A673 (cell line): ENCODE results near the gene TPD52L2. TPM values are rescaled to one million over a fixed set of nuclear protein-coding genes. Genes with fewer than 3 reads are reported as not detected.

Experiments used
- BruUV-seq: library from RNA; stranded (reverse); fragments of 400-500 nt; replicated peaks from 2 replicates; lab custom pipeline; 2021; lab: Mats Ljungman, UMichigan
- CTCF ChIA-PET: fragments of 300-600 bp; sonication (Branson Sonifier 250); formaldehyde crosslinking; loops from one replicate; lab custom pipeline; 2022; ENCODE audit warnings: antibody characterized with exemption; lab: Charles Lee
- POLR2A ChIA-PET: fragments of 300-600 bp; sonication (Branson Sonifier 250); formaldehyde crosslinking; loops from one replicate; lab custom pipeline; 2022; ENCODE audit warnings: antibody characterized with exemption; ENCODE audit not compliant: low non-redundant PET; lab: Charles Lee
- DNase-seq: peaks from one replicate; pipeline ENCODE4 v3.0.0-alpha.2; 2015; ENCODE audit warnings: low spot score
- H3K27ac ChIP-seq: fragments of 200-600 bp; sonication (generic); 2 replicates; pipeline ENCODE4 v1.5.1; 2016; ENCODE audit warnings: mixed run types, low read depth, mild to moderate bottlenecking, mixed read lengths, antibody characterized with exemption, low read length; ENCODE audit not compliant: poor library complexity, severe bottlenecking
- H3K27me3 ChIP-seq: fragments of 200-600 bp; sonication (generic); replicated peaks from 2 replicates; pipeline ENCODE4 v1.6.1; 2017; ENCODE audit warnings: mixed run types, low read depth, mild to moderate bottlenecking, mixed read lengths, antibody characterized with exemption, low read length; ENCODE audit not compliant: insufficient read depth, poor library complexity
- H3K36me3 ChIP-seq: fragments of 200-600 bp; sonication (generic); 2 replicates; pipeline ENCODE4 v1.6.1; 2016; ENCODE audit warnings: mixed run types, mild to moderate bottlenecking, mixed read lengths, antibody characterized with exemption, low read length; ENCODE audit not compliant: insufficient read depth, poor library complexity, severe bottlenecking
- H3K4me1 ChIP-seq: fragments of 200-600 bp; sonication (generic); 2 replicates; pipeline ENCODE4 v1.6.1; 2017; ENCODE audit warnings: mixed run types, mild to moderate bottlenecking, mixed read lengths, antibody characterized with exemption, low read length; ENCODE audit not compliant: insufficient read depth, poor library complexity, severe bottlenecking
- H3K4me3 ChIP-seq: fragments of 200-600 bp; sonication (generic); 2 replicates; pipeline ENCODE4 v1.5.1; 2016; ENCODE audit warnings: low read depth, mixed run types, mild to moderate bottlenecking, mixed read lengths, low read length; ENCODE audit not compliant: poor library complexity, severe bottlenecking
- H3K9me3 ChIP-seq: fragments of 200-600 bp; sonication (generic); 2 replicates; pipeline ENCODE4 v1.6.1; 2016; ENCODE audit warnings: mixed run types, low read depth, mild to moderate bottlenecking, mixed read lengths, antibody characterized with exemption, low read length; ENCODE audit not compliant: poor library complexity, severe bottlenecking
- EZH2 ChIP-seq: fragments of 200-600 bp; sonication (generic); IDR thresholded peaks from 2 replicates; pipeline ENCODE4 v1.6.1; 2017; ENCODE audit warnings: borderline replicate concordance, low read depth, mild to moderate bottlenecking, mixed read lengths, antibody characterized with exemption, low read length; ENCODE audit not compliant: poor library complexity, severe bottlenecking
- intact Hi-C: fragments of 100-400 bp; cut with micrococcal nuclease; formaldehyde crosslinking; loops from one replicate; pipeline ENCODE4 v1.10.0; 2022; ENCODE audit not compliant: unreplicated experiment
- microRNA-seq: library from miRNA; unstranded; fragments of <30 nt; microRNA quantifications from one replicate; pipeline ENCODE4 v1.2.0, GENCODE V29; 2021
- total RNA-seq: library from RNA; stranded (reverse); gene quantifications from 2 replicates; pipeline ENCODE4 v1.2.3, GENCODE V29; 2021
- TF ChIP-seq, protein P1 (sequence below): fragments of 300-800, 200-600 bp; sonication (generic); conservative IDR thresholded peaks from 2 replicates; pipeline ENCODE4 v1.5.1; 2017; ENCODE audit warnings: low read depth, mild to moderate bottlenecking, antibody characterized with exemption, low read length, moderate library complexity, mixed read lengths

TPD52L2 gene
- total RNA-seq, 1 experiment from 2014 or later: 89.9 TPM

DNA sequence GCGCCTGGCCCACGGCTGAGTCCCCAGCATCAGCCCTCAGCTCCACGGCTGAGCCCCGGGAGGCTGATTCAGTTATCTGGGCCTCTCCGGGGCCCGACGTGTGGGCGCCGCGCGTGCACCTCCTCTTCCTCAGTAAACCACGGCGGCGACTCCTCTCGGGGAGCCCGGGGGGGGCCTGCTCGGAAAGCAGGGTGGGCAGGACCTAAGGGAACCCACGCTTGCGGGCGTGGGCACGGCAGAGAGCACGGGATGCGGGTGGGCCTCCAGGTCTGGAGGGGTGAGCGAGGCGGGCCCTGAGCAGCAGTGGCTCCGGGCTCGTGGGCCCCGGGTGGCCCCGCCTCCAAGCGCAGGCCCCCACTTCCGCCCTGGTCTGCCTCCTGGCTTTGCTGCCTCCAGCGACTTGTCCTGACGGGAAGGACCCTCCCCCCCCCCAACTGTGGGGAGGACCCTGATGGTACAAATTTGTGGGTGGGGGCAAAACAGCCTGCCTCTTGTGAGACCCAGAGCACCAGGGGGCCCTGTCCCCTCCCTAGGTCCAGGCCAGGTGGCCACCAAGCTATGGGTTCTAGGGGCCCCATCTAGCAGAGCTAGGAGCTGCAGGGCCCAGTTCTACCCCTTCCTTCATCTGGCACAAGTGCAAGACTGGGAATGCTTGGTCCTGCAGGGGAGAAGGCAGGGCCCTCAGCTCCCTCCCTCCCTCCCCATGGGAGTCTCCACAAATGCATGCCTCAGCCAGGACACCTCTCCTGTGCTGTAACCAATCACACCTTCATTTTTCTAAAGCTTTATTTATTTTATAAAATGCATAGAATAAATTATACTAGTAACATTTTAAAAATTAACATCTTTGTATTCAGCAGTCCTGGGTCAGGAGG lies 74.2 kb downstream of the TPD52L2 start:
- TF ChIP-seq EZH2: no peak
- TF ChIP-seq, protein P1, sequence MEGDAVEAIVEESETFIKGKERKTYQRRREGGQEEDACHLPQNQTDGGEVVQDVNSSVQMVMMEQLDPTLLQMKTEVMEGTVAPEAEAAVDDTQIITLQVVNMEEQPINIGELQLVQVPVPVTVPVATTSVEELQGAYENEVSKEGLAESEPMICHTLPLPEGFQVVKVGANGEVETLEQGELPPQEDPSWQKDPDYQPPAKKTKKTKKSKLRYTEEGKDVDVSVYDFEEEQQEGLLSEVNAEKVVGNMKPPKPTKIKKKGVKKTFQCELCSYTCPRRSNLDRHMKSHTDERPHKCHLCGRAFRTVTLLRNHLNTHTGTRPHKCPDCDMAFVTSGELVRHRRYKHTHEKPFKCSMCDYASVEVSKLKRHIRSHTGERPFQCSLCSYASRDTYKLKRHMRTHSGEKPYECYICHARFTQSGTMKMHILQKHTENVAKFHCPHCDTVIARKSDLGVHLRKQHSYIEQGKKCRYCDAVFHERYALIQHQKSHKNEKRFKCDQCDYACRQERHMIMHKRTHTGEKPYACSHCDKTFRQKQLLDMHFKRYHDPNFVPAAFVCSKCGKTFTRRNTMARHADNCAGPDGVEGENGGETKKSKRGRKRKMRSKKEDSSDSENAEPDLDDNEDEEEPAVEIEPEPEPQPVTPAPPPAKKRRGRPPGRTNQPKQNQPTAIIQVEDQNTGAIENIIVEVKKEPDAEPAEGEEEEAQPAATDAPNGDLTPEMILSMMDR: no peak
- DNase-seq: no peak
- POLR2A ChIA-PET: no interaction called here
- BruUV-seq: no TSS peak
- no peak overlapping the region for H3K4me3 ChIP-seq
- H3K4me1 ChIP-seq: no peaks in the 10 kb centered on the region
- H3K9me3 ChIP-seq: no peaks in the 10 kb centered on the region
- intact Hi-C loops: no loop called here
- no peaks in the 10 kb centered on the region for H3K27me3 ChIP-seq
- H3K36me3 ChIP-seq: peaks cover 28% of the 10 kb centered on the region
- H3K27ac ChIP-seq: no peak overlapping the region
- CTCF ChIA-PET: no interaction called here

DNA sequence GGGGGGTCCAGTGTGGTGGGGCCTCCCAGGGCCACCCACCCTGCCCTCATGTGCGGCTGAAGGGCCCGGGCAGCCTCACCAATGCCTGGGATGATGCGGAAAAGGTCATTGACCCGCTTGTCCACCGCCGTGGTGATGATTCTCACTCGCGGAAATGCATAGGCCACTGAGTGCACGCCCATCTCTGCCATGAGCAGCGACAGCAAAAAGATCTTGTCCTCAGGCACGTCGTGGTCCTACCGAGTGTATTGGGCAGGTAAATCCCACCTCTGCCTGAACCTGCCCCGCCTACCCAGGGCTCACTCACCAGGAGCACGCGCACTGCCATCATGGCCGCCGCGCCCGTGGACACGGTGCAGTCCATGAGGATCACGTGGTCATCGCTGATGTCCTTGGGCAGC lies 75.0 kb downstream of the TPD52L2 start:
- no peak for TF ChIP-seq EZH2
- TF ChIP-seq, protein P1: no peak
- intact Hi-C loops: no loop called here
- Histone ChIP-seq H3K27me3 (no peaks in the 10 kb centered on the region), H3K9me3 (no peaks in the 10 kb centered on the region), H3K4me1 (no peaks in the 10 kb centered on the region), H3K27ac (no peak overlapping the region), H3K36me3 (peaks cover 35% of the 10 kb centered on the region), H3K4me3 (no peak overlapping the region)
- no peak for DNase-seq
- TSS peak; percentile 39 for BruUV-seq
- ChIA-PET POLR2A (no interaction called here), CTCF (no interaction called here)

DNA sequence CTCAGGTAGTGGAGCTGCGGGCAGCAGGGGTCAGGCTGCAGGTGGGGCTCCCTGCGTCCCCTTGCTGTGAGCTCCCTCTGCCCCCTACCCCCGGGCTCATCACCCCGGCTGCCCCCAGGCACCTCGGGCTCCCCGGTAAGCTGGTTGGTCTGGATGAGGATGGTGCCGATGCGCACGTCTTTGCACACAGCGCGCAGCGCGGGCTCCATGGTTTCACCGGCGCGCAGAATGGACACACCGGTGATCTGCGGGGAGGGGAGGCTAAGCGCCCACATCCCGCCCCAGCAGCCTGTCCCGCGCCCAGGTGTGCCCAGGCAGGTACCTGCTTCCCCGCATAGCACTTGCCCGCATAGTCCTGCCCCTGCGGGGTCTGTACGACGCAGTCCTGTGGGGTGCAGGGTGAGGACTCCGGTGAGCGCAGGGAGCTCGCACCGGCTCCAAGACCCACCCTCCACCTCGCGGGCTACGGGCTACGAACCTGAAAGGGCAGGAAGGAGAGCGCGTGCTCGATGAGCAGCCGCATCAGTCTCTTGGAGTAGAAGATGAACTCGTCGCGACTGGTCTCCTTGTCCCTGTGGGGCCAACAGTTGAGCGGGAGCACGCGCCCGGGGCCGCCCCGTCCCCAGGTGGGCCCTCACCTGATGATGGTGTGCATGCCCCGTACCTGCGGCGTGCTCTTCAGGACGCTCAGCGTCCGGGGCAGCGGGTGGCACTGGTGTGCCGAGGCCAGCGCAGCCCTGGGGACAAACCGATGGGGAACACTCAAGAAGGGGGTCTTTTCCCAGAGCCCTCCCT lies 75.6 kb downstream of the TPD52L2 start:
- POLR2A ChIA-PET: no interaction called here

More for the DNA sequence above, 75.6 kb downstream of the TPD52L2 start:
- no peaks in the 10 kb centered on the region for H3K4me1 ChIP-seq
- intact Hi-C loops: no loop called here
- no TSS peak for BruUV-seq
- H3K27ac ChIP-seq: no peak overlapping the region
- no peak for DNase-seq
- no peak overlapping the region for H3K4me3 ChIP-seq
- H3K36me3 ChIP-seq: peaks cover 41% of the 10 kb centered on the region
- no peaks in the 10 kb centered on the region for H3K27me3 ChIP-seq
- CTCF ChIA-PET: no interaction called here
- H3K9me3 ChIP-seq: no peaks in the 10 kb centered on the region
- TF ChIP-seq, protein P1: no peak
- TF ChIP-seq EZH2: no peak

Small RNA genes within 50 kb of the gene (microRNA-seq; reads per million reads assigned to microRNA genes)
- gene MIR1914: 26.7 reads per million, percentile 47 among the genes with 10 or more reads in this experiment
- not detected for gene MIR941-1
- gene MIR941-2: not detected
- gene MIR941-3: not detected
- not detected for gene MIR941-4
- gene MIR941-5: not detected

Other genes starting within 250 kb of the TPD52L2 start
- 12.8 and 14.2 TPM in 2 replicates for gene GMEB2, start 238.2 kb upstream of the TPD52L2 start, total RNA-seq
- gene STMN3, start 211.8 kb upstream of the TPD52L2 start, total RNA-seq: 115 and 128 TPM in 2 replicates
- gene RTEL1, start 207.0 kb upstream of the TPD52L2 start, total RNA-seq: 45.6 and 47.8 TPM in 2 replicates
- gene TNFRSF6B, start 168.6 kb upstream of the TPD52L2 start, total RNA-seq: not detected in 2 replicates
- 38.9 and 41.1 TPM in 2 replicates for gene ARFRP1, start 157.3 kb upstream of the TPD52L2 start, total RNA-seq
- 28.2 and 28.3 TPM in 2 replicates for gene ZGPAT, start 157.2 kb upstream of the TPD52L2 start, total RNA-seq
- gene LIME1, start 128.6 kb upstream of the TPD52L2 start, total RNA-seq: 15.1 and 16.3 TPM in 2 replicates
- 45.8 and 71.0 TPM in 2 replicates for gene SLC2A4RG, start 125.5 kb upstream of the TPD52L2 start, total RNA-seq
- gene ZBTB46, start 34.0 kb upstream of the TPD52L2 start, total RNA-seq: 0.96 and 1.1 TPM in 2 replicates
- gene ABHD16B, start 3.8 kb upstream of the TPD52L2 start, total RNA-seq: not detected in 2 replicates
- gene DNAJC5, start 29.9 kb downstream of the TPD52L2 start, total RNA-seq: 43.6 and 44.9 TPM in 2 replicates
- 48.1 and 53.3 TPM in 2 replicates for gene UCKL1, start 91.1 kb downstream of the TPD52L2 start, total RNA-seq
- gene ZNF512B, start 104.7 kb downstream of the TPD52L2 start, total RNA-seq: 28.9 and 30.8 TPM in 2 replicates
- 6.3 and 7.2 TPM in 2 replicates for gene SAMD10, start 114.4 kb downstream of the TPD52L2 start, total RNA-seq
- 86.3 and 93.2 TPM in 2 replicates for gene PRPF6, start 115.9 kb downstream of the TPD52L2 start, total RNA-seq
- gene C20orf204, start 170.9 kb downstream of the TPD52L2 start, total RNA-seq: 2.4 and 2.5 TPM in 2 replicates
- 0.30 and 0.70 TPM in 2 replicates for gene SOX18, start 184.4 kb downstream of the TPD52L2 start, total RNA-seq
- 35.0 and 41.3 TPM in 2 replicates for gene TCEA2, start 197.9 kb downstream of the TPD52L2 start, total RNA-seq
- 14.4 and 16.4 TPM in 2 replicates for gene RGS19, start 214.2 kb downstream of the TPD52L2 start, total RNA-seq
- gene OPRL1, start 214.8 kb downstream of the TPD52L2 start, total RNA-seq: 0.32 and 0.46 TPM in 2 replicates
- gene LKAAEAR1, start 219.1 kb downstream of the TPD52L2 start, total RNA-seq: 0.37 and 0.62 TPM in 2 replicates
- gene NPBWR2, start 242.3 kb downstream of the TPD52L2 start, total RNA-seq: not detected in 2 replicates